HepG2 (cell line): ENCODE data around the gene SMNDC1. TPM values are rescaled to one million over a fixed set of nuclear protein-coding genes. Genes with fewer than 3 reads are reported as not detected.

Experiments
- ATAC-seq: fragments of 200-7000 bp; cut with Tn5 transposase; 3 replicates; pipeline ENCODE4 v1.9.1; 2020; ENCODE audit warnings: mild to moderate bottlenecking, moderate library complexity
- BruUV-seq: library from RNA; stranded (reverse); fragments of 400-500 nt; replicated peaks from 2 replicates; lab custom pipeline; 2021; lab: Mats Ljungman, UMichigan
- CTCF ChIA-PET: fragments of 300-600 bp; formaldehyde crosslinking; extraction: SDS; loops from one replicate; lab custom pipeline; 2021; ENCODE audit warnings: low total read pairs, inconsistent platforms, low intra/inter-chr PET ratio; lab: Yijun Ruan, JAX
- POLR2A ChIA-PET: fragments of 350-600 bp; sonication (Branson Sonifier 250); formaldehyde crosslinking; loops from one replicate; lab custom pipeline; 2020; ENCODE audit warnings: antibody characterized with exemption, inconsistent platforms; lab: Yijun Ruan, JAX
- DNase-seq: peaks from one replicate; pipeline ENCODE4 v3.0.0-alpha.2; 2015; ENCODE audit warnings: low spot score
- FAIRE-seq: peaks from 3 replicates; lab custom pipeline; 2011; peaks lifted over from hg19 to GRCh38; lab: Jason Lieb, UNC
- H2AFZ ChIP-seq: one replicate; pipeline ENCODE4 v1.6.1; 2011; ENCODE audit warnings: low read length, inconsistent platforms
- H3K27ac ChIP-seq: fragments of 300-600 bp; 3 replicates; pipeline ENCODE4 v1.8.0; 2011; ENCODE audit warnings: mixed run types, mild to moderate bottlenecking, mixed read lengths, low read length, inconsistent platforms; ENCODE audit not compliant: insufficient read depth; ENCODE audit errors: extremely low read length
- H3K27me3 ChIP-seq, 2 experiments: fragments of 200-600 bp in 1 of 2; 2 replicates in 1 of 2; 3 replicates in 1 of 2; pipeline versions ENCODE4 v1.6.0 to v1.8.0; 2011; ENCODE audit warnings: low read length in 2 of 2, mild to moderate bottlenecking in 2 of 2, moderate library complexity in 2 of 2, inconsistent platforms in 1 of 2; ENCODE audit not compliant: insufficient read depth in 2 of 2, control insufficient read depth in 1 of 2
- H3K36me3 ChIP-seq, 2 experiments: fragments of 200-600 bp in 1 of 2; replicated peaks in 1 of 2; 2 replicates in 1 of 2; 3 replicates in 1 of 2; pipeline versions ENCODE4 v1.5.1 to v1.8.0; 2011; ENCODE audit warnings: low read length in 2 of 2, inconsistent platforms in 1 of 2; ENCODE audit not compliant: insufficient read depth in 2 of 2, control insufficient read depth in 1 of 2
- H3K4me1 ChIP-seq: 2 replicates; pipeline ENCODE4 v1.5.1; 2012; ENCODE audit warnings: low read length, inconsistent platforms; ENCODE audit not compliant: insufficient read depth
- H3K4me2 ChIP-seq: 2 replicates; pipeline ENCODE4 v1.6.0; 2011; ENCODE audit warnings: low read depth, low read length, inconsistent platforms
- H3K4me3 ChIP-seq, 3 experiments: fragments of 200-600 bp in 1 of 3; sonication (generic), shearing (Covaris generic) in 1 of 3; replicated peaks in 1 of 3; 2 replicates each; pipeline ENCODE4 v1.5.1; 2011 to 2016; ENCODE audit warnings: low read length in 3 of 3, inconsistent platforms in 2 of 3, low read depth in 2 of 3, mild to moderate bottlenecking in 2 of 3, control low read depth in 1 of 3, mixed read lengths in 1 of 3; ENCODE audit not compliant: insufficient read depth in 1 of 3
- H3K79me2 ChIP-seq: one replicate; pipeline ENCODE4 v1.6.1; 2011; ENCODE audit warnings: low read length, inconsistent platforms; ENCODE audit not compliant: insufficient read depth
- H3K9ac ChIP-seq: 2 replicates; pipeline ENCODE4 v1.6.0; 2011; ENCODE audit warnings: mild to moderate bottlenecking, low read depth, low read length, inconsistent platforms; ENCODE audit not compliant: insufficient read depth
- H3K9me3 ChIP-seq: 2 replicates; pipeline ENCODE4 v1.5.1; 2012; ENCODE audit warnings: mild to moderate bottlenecking, low read length
- H4K20me1 ChIP-seq: 2 replicates; pipeline ENCODE4 v1.6.0; 2011; ENCODE audit warnings: inconsistent platforms, mild to moderate bottlenecking, low read length, moderate library complexity; ENCODE audit not compliant: insufficient read depth
- AHR ChIP-seq: IDR thresholded peaks from 2 replicates; pipeline ENCODE4 v1.6.1; 2018; ENCODE audit warnings: missing genetic modification reagents, missing compliant biosample characterization
- NFYC ChIP-seq: IDR thresholded peaks from 2 replicates; pipeline ENCODE4 v1.6.1; 2016; ENCODE audit warnings: missing genetic modification reagents, missing compliant biosample characterization
- NR2F1 ChIP-seq, 2 experiments: fragments of 450-650 bp in 1 of 2; formaldehyde crosslinking in 1 of 2; IDR thresholded peaks; 2 replicates each; pipeline versions ENCODE4 v1.5.0 to v1.6.1; 2016 to 2020; ENCODE audit warnings: mild to moderate bottlenecking in 1 of 2, missing compliant biosample characterization in 1 of 2, missing genetic modification reagents in 1 of 2, moderate library complexity in 1 of 2
- YEATS4 ChIP-seq: sonication (generic); formaldehyde crosslinking; IDR thresholded peaks from 2 replicates; pipeline ENCODE4 v1.4.0; 2020; ENCODE audit warnings: missing genetic modification reagents, borderline replicate concordance
- ZEB1 ChIP-seq: IDR thresholded peaks from 2 replicates; pipeline ENCODE4 v1.6.1; 2012; ENCODE audit warnings: mild to moderate bottlenecking, low read depth, inconsistent platforms; ENCODE audit not compliant: insufficient replicate concordance
- ZNF234 ChIP-seq: sonication (generic); formaldehyde crosslinking; conservative IDR thresholded peaks from 2 replicates; pipeline ENCODE4 v1.5.1; 2020; ENCODE audit warnings: mild to moderate bottlenecking, missing genetic modification reagents
- ZNF83 ChIP-seq: sonication (generic); formaldehyde crosslinking; IDR thresholded peaks from 2 replicates; pipeline ENCODE4 v1.4.0; 2020; ENCODE audit warnings: missing genetic modification reagents, mild to moderate bottlenecking, borderline replicate concordance
- ZNF841 ChIP-seq: sonication (generic); formaldehyde crosslinking; IDR thresholded peaks from 2 replicates; pipeline ENCODE4 v1.8.1; 2023; ENCODE audit warnings: missing genetic modification reagents, borderline replicate concordance
- ZSCAN29 ChIP-seq: sonication (generic); formaldehyde crosslinking; conservative IDR thresholded peaks from 2 replicates; pipeline ENCODE4 v1.4.0; 2020; ENCODE audit warnings: mild to moderate bottlenecking, missing genetic modification reagents
- WGBS: methylation state at CpG from one replicate; pipeline ENCODE4 v1.1.6; 2017; ENCODE audit warnings: low lambda C conversion rate; 5-methylcytosine and 5-hydroxymethylcytosine counted together
- in situ Hi-C: cut with HindIII; loops from 2 replicates; pipeline ENCODE4 v1.10.0; 2017; ENCODE audit warnings: low pct_unique_long_range_greater_than_20kb; ENCODE audit not compliant: extremely low pct_ligation_motif_present
- intact Hi-C: fragments of 100-400 bp; cut with micrococcal nuclease; formaldehyde crosslinking; loops from one replicate; pipeline ENCODE4 v1.10.0; 2022; ENCODE audit not compliant: unreplicated experiment
- polyA plus RNA-seq, 8 experiments: library from polyadenylated mRNA; depleted of rRNA in 3 of 8; stranded (reverse) in 7 of 8; unstranded in 1 of 8; fragments of >200 nt; fragmentation: Illumina TruSeq in 4 of 8; extraction: Trizol in 4 of 8; gene quantifications; 2 replicates each; pipeline versions ENCODE4 v1.2.1 to v1.2.3, GENCODE V29; 2011 to 2016; ENCODE audit warnings: low read depth in 4 of 8, missing spikeins in 1 of 8, mixed read lengths in 1 of 8; ENCODE audit not compliant: insufficient read depth in 1 of 8
- total RNA-seq, 5 experiments: library from RNA; depleted of rRNA; stranded (reverse); fragments of >200 nt; fragmentation: Illumina TruSeq; extraction: Trizol; gene quantifications; 2 replicates each; pipeline ENCODE4 v1.2.3, GENCODE V29; 2016; ENCODE audit warnings: low read depth in 1 of 5
- TF ChIP-seq, protein P1 (sequence below): sonication (generic); formaldehyde crosslinking; IDR thresholded peaks from 2 replicates; pipeline ENCODE4 v1.5.0; 2020; ENCODE audit warnings: missing genetic modification reagents, mild to moderate bottlenecking, borderline replicate concordance
- TF ChIP-seq, protein P2 (sequence below): sonication (generic); formaldehyde crosslinking; IDR thresholded peaks from 2 replicates; pipeline ENCODE4 v1.4.0; 2020; ENCODE audit warnings: mild to moderate bottlenecking, missing genetic modification reagents
- TF ChIP-seq, protein P3 (sequence below): sonication (generic); formaldehyde crosslinking; IDR thresholded peaks from 2 replicates; pipeline ENCODE4 v1.5.0; 2020; ENCODE audit warnings: mild to moderate bottlenecking, missing genetic modification reagents, borderline replicate concordance

The SMNDC1 gene
- total and polyA plus RNA-seq, 2 of the 13 experiments (the other 11 are each of a cell fraction or from before 2014, with no cell fraction given) = 7.8 to 8.9 TPM

DNA sequence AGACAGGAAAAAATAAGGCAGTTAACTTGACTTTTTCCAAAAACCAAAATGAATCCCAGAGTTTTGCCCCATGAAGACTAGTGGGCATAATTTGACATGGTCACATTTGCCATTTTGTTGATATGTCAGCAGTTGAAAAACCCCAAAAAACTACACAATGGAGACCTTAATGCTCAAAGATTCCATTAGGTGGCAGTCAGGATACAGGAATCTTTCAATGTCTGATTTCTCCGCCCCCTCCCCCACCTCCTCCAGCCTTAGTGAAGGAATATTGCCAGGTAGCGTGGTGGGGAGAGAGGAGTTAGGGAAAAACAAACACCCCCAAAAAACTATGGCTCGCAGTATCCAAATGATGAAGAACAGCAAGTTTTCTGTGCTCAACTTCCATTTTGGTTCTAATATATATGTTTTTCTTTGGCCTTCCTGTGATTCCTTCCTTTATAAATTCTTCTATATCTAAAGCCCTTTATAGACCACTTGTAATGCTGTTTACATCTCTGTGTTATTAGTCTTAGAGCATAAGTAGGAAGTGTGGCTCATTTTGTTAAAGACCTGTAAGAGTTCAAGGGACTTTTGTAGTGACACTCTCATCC is 6.7 kb upstream of the SMNDC1 start (continued):
- TF ChIP-seq ZNF234 (CRISPR knock-in tag) = no peak

DNA sequence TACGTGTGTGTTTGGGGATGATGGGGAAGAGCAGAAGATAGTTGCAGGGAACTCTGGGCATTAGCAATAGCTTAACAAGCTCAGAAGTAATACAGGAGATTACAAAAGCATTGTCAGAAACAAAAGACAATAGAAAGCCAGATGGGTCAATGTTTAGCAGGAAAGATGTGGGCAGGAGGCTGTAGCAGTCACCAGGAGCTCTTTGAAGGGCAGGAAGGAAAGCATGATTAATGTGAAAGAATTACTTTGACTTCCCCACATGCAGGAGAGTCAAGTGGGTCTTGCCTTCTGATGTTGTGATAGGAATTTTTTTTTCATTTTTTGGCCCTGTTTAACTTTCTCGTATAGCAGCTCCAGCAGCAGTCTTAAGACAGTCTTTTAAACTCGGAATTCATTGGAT is 6.0 kb upstream of the SMNDC1 start:
- no peak overlapping the region for H3K27ac ChIP-seq
- H4K20me1 ChIP-seq = no peaks in the 10 kb centered on the region
- in situ Hi-C loops (loop anchor here (5.0 kb wide), 1 partner anchor 222 kb away; no protein-coding TSS in a partner anchor), intact Hi-C loops (loop anchor here (1.0 kb wide), 2 partner anchors 237 to 290 kb away; no protein-coding TSS in a partner anchor)
- no peak overlapping the region for H3K4me3 ChIP-seq
- CTCF ChIA-PET = interaction anchor here (1.6 to 2.4 kb wide), 3 partner anchors 225 to 290 kb away, joined by 7 to 19 read pairs (median 16); no protein-coding TSS in a partner anchor
- WGBS = 40% methylated on average over 3 of the region's 3 CpGs
- no peaks in the 10 kb centered on the region for H3K9me3 ChIP-seq
- DNase-seq (no peak), ATAC-seq (no peak), FAIRE-seq (no peak)
- TF ChIP-seq ZNF83 (CRISPR knock-in tag) (no peak), YEATS4 (CRISPR knock-in tag) (no peak), AHR (CRISPR knock-in tag) (no peak), NR2F1 (CRISPR knock-in tag; IDR thresholded peaks at IDR 0.05) (no peak), ZNF841 (CRISPR knock-in tag) (no peak), ZSCAN29 (CRISPR knock-in tag) (no peak), NFYC (CRISPR knock-in tag) (no peak), ZEB1 (no peak)
- TF ChIP-seq, protein P1, sequence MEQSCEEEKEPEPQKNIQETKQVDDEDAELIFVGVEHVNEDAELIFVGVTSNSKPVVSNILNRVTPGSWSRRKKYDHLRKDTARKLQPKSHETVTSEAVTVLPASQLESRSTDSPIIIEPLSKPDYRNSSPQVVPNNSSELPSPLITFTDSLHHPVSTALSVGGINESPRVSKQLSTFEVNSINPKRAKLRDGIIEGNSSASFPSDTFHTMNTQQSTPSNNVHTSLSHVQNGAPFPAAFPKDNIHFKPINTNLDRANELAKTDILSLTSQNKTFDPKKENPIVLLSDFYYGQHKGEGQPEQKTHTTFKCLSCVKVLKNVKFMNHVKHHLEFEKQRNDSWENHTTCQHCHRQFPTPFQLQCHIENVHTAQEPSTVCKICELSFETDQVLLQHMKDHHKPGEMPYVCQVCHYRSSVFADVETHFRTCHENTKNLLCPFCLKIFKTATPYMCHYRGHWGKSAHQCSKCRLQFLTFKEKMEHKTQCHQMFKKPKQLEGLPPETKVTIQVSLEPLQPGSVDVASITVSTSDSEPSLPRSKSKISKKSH = no peak
- TF ChIP-seq, protein P2, sequence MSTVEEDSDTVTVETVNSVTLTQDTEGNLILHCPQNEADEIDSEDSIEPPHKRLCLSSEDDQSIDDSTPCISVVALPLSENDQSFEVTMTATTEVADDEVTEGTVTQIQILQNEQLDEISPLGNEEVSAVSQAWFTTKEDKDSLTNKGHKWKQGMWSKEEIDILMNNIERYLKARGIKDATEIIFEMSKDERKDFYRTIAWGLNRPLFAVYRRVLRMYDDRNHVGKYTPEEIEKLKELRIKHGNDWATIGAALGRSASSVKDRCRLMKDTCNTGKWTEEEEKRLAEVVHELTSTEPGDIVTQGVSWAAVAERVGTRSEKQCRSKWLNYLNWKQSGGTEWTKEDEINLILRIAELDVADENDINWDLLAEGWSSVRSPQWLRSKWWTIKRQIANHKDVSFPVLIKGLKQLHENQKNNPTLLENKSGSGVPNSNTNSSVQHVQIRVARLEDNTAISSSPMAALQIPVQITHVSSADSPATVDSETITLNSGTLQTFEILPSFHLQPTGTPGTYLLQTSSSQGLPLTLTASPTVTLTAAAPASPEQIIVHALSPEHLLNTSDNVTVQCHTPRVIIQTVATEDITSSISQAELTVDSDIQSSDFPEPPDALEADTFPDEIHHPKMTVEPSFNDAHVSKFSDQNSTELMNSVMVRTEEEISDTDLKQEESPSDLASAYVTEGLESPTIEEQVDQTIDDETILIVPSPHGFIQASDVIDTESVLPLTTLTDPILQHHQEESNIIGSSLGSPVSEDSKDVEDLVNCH (CRISPR knock-in tag) = no peak
- TF ChIP-seq, protein P3, sequence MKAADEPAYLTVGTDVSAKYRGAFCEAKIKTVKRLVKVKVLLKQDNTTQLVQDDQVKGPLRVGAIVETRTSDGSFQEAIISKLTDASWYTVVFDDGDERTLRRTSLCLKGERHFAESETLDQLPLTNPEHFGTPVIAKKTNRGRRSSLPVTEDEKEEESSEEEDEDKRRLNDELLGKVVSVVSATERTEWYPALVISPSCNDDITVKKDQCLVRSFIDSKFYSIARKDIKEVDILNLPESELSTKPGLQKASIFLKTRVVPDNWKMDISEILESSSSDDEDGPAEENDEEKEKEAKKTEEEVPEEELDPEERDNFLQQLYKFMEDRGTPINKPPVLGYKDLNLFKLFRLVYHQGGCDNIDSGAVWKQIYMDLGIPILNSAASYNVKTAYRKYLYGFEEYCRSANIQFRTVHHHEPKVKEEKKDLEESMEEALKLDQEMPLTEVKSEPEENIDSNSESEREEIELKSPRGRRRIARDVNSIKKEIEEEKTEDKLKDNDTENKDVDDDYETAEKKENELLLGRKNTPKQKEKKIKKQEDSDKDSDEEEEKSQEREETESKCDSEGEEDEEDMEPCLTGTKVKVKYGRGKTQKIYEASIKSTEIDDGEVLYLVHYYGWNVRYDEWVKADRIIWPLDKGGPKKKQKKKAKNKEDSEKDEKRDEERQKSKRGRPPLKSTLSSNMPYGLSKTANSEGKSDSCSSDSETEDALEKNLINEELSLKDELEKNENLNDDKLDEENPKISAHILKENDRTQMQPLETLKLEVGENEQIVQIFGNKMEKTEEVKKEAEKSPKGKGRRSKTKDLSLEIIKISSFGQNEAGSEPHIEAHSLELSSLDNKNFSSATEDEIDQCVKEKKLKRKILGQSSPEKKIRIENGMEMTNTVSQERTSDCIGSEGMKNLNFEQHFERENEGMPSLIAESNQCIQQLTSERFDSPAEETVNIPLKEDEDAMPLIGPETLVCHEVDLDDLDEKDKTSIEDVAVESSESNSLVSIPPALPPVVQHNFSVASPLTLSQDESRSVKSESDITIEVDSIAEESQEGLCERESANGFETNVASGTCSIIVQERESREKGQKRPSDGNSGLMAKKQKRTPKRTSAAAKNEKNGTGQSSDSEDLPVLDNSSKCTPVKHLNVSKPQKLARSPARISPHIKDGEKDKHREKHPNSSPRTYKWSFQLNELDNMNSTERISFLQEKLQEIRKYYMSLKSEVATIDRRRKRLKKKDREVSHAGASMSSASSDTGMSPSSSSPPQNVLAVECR (CRISPR knock-in tag) = no peak
- H3K4me2 ChIP-seq = no peak overlapping the region
- no peak overlapping the region for H3K9ac ChIP-seq
- H3K79me2 ChIP-seq = no peaks in the 10 kb centered on the region
- POLR2A ChIA-PET = no interaction called here
- H3K4me1 ChIP-seq = peaks cover 4% of the 10 kb centered on the region
- H3K36me3 ChIP-seq = no peaks in the 10 kb centered on the region
- H3K27me3 ChIP-seq = peaks cover 0 to 3% of the 10 kb centered on the region in 2 experiments; a peak in 1 of 5 replicates
- BruUV-seq = no TSS peak
- no peak overlapping the region for H2AFZ ChIP-seq
